Stimulated activated CD8-positive, alpha-beta memory T cell treated with anti-CD3 and anti-CD28 coated beads, Interleukin-7, amount 100 ng/mL, for 1 hour (primary cell): ENCODE results near the gene HIGD1C.
A peak's percentile ranks its signal among the peaks of the same experiment; 100 is the strongest.
"Not testable (repeated sequence)": the region's sequence is repeated elsewhere in the genome, so short reads cannot be mapped to it uniquely, and the experiment has no call there.

Experiments used
- DNase-seq, 2 donors: peaks; one replicate each; pipeline ENCODE4 v3.0.0-alpha.2; 2020; ENCODE audit warnings: low read depth in 2 of 2

The HIGD1C gene

GRCh38 chr12:50952510-50952909 lies at the start of gene HIGD1C:
Gene HIGD1C (plus strand): TSS chr12:50952544. CDS start chr12:50953999, 1,455 bp downstream.
- DNase-seq: no peak

- not testable (repeated sequence) for DNase-seq
These were observed 43.9 kb upstream of the HIGD1C start for GRCh38 chr12:50908479-50908878.

- not testable (repeated sequence) for DNase-seq
These were observed 40.0 kb upstream of the HIGD1C start for GRCh38 chr12:50912361-50912760.

- DNase-seq: no peak
These were observed 39.1 kb upstream of the HIGD1C start for GRCh38 chr12:50913224-50913623.

- DNase-seq: no peak
These were observed 37.4 kb upstream of the HIGD1C start for GRCh38 chr12:50914872-50915484.

GRCh38 chr12:50916292-50916691 lies 36.1 kb upstream of the HIGD1C start:
- DNase-seq: no peak

- DNase-seq: no peak
These were observed 33.6 kb upstream of the HIGD1C start for GRCh38 chr12:50918584-50919316.

GRCh38 chr12:50922820-50923219 lies 29.5 kb upstream of the HIGD1C start:
- DNase-seq: no peak

- DNase-seq: no peak
These were observed 28.8 kb upstream of the HIGD1C start for GRCh38 chr12:50923361-50924130.

- DNase-seq: no peak
These were observed 28.3 kb upstream of the HIGD1C start for GRCh38 chr12:50924131-50924438.

- DNase-seq: peak in 1 of 2 donors; percentile 5
These were observed 27.7 kb upstream of the HIGD1C start for GRCh38 chr12:50924439-50925341.

GRCh38 chr12:50925342-50925651 lies 27.0 kb upstream of the HIGD1C start:
- no peak for DNase-seq

- no peak for DNase-seq
These were observed 26.4 kb upstream of the HIGD1C start for GRCh38 chr12:50925920-50926319.

GRCh38 chr12:50926415-50926814 lies 25.9 kb upstream of the HIGD1C start:
- DNase-seq: no peak

GRCh38 chr12:50926932-50927331 lies 25.4 kb upstream of the HIGD1C start:
- DNase-seq: not testable (repeated sequence)

GRCh38 chr12:50927356-50927755 lies 25.0 kb upstream of the HIGD1C start:
- no peak for DNase-seq

GRCh38 chr12:50927766-50928224 lies 24.5 kb upstream of the HIGD1C start:
- DNase-seq: no peak

GRCh38 chr12:50928392-50928791 lies 24.0 kb upstream of the HIGD1C start:
- no peak for DNase-seq

- no peak for DNase-seq
These were observed 22.5 kb upstream of the HIGD1C start for GRCh38 chr12:50929831-50930230.

- DNase-seq: not testable (repeated sequence)
These were observed 21.9 kb upstream of the HIGD1C start for GRCh38 chr12:50930477-50930876.

GRCh38 chr12:50932787-50933280 lies 19.5 kb upstream of the HIGD1C start:
- no peak for DNase-seq
